Neural cell (in vitro differentiated cells): ENCODE results near the gene TRPM2. TPM values are rescaled to one million over a fixed set of nuclear protein-coding genes. Genes with fewer than 3 reads are reported as not detected.

Source experiments
- H2AFZ ChIP-seq: fragments of 200-600, 300-800 bp; sonication (generic), shearing (Covaris generic); 2 replicates; pipeline ENCODE4 v1.6.0; 2014; ENCODE audit warnings: low read depth, mild to moderate bottlenecking, antibody characterized with exemption, low read length, moderate library complexity
- H3F3A ChIP-seq: fragments of 200-600 bp; shearing (Covaris generic); 2 replicates; pipeline ENCODE4 v1.6.1; 2016; ENCODE audit warnings: mild to moderate bottlenecking, moderate library complexity, mixed read lengths, antibody characterized with exemption, low read length; ENCODE audit not compliant: insufficient read depth, poor library complexity, severe bottlenecking
- H3K27ac ChIP-seq: fragments of 200-600, 300-800 bp; sonication (generic), shearing (Covaris generic); 2 replicates; pipeline ENCODE4 v1.5.1; 2014; ENCODE audit warnings: mild to moderate bottlenecking, low read length, moderate library complexity
- H3K27me3 ChIP-seq: fragments of 300-800, 200-600 bp; sonication (generic), shearing (Covaris generic); 2 replicates; pipeline ENCODE4 v1.6.0; 2014; ENCODE audit warnings: mild to moderate bottlenecking, low read depth, low read length, moderate library complexity; ENCODE audit not compliant: insufficient read depth
- H3K36me3 ChIP-seq: fragments of 300-800, 200-600 bp; sonication (generic), shearing (Covaris generic); 2 replicates; pipeline ENCODE4 v1.5.1; 2014; ENCODE audit warnings: mild to moderate bottlenecking, antibody characterized with exemption, low read length, moderate library complexity; ENCODE audit not compliant: insufficient read depth
- H3K4me2 ChIP-seq: fragments of 300-800, 200-600 bp; sonication (generic), shearing (Covaris generic); 2 replicates; pipeline ENCODE4 v1.6.0; 2014; ENCODE audit warnings: mild to moderate bottlenecking, low read length
- H3K4me3 ChIP-seq: fragments of 300-800, 200-600 bp; sonication (generic), shearing (Covaris generic); 2 replicates; pipeline ENCODE4 v1.5.1; 2014; ENCODE audit warnings: mild to moderate bottlenecking, low read length, moderate library complexity
- H3K79me2 ChIP-seq: fragments of 200-600 bp; shearing (Covaris generic); replicated peaks from 2 replicates; pipeline ENCODE4 v1.6.0; 2014; ENCODE audit warnings: mild to moderate bottlenecking, low read length, moderate library complexity; ENCODE audit not compliant: insufficient read depth
- H3K9ac ChIP-seq: fragments of 300-800, 200-600 bp; sonication (generic), shearing (Covaris generic); 2 replicates; pipeline ENCODE4 v1.6.1; 2016; ENCODE audit warnings: mild to moderate bottlenecking, low read length, mixed read lengths
- H3K9me2 ChIP-seq: fragments of 200-600 bp; shearing (Covaris generic); 2 replicates; pipeline ENCODE4 v1.6.1; 2016; ENCODE audit warnings: mild to moderate bottlenecking, low read length, mixed read lengths; ENCODE audit not compliant: insufficient read depth
- H3K9me3 ChIP-seq: fragments of 200-600, 300-800 bp; sonication (generic), shearing (Covaris generic); 2 replicates; pipeline ENCODE4 v1.6.1; 2016; ENCODE audit warnings: mild to moderate bottlenecking, mixed run types, low read length, moderate library complexity, mixed read lengths
- H4K20me1 ChIP-seq: fragments of 200-600 bp; shearing (Covaris generic); 2 replicates; pipeline ENCODE4 v1.6.1; 2016; ENCODE audit warnings: mild to moderate bottlenecking, mixed run types; ENCODE audit not compliant: insufficient read depth
- EP300 ChIP-seq: fragments of 450-650 bp; conservative IDR thresholded peaks from 2 replicates; pipeline ENCODE4 v1.6.1; 2014; ENCODE audit warnings: antibody characterized with exemption, mild to moderate bottlenecking, moderate library complexity; ENCODE audit not compliant: poor library complexity, severe bottlenecking
- EZH2 ChIP-seq: fragments of 200-600, 300-800 bp; shearing (Covaris generic), sonication (generic); IDR thresholded peaks from 2 replicates; pipeline ENCODE4 v1.6.1; 2014; ENCODE audit warnings: antibody characterized with exemption, low read length, borderline replicate concordance, mild to moderate bottlenecking; ENCODE audit not compliant: insufficient read depth, poor library complexity, severe bottlenecking
- MXI1 ChIP-seq: fragments of 450-650 bp; conservative IDR thresholded peaks from 2 replicates; pipeline ENCODE4 v1.6.1; 2014; ENCODE audit warnings: antibody characterized with exemption, mild to moderate bottlenecking; ENCODE audit not compliant: poor library complexity, severe bottlenecking
- POLR2AphosphoS5 ChIP-seq: IDR thresholded peaks from 2 replicates; pipeline ENCODE4 v1.6.1; 2012
- RAD21 ChIP-seq: fragments of 450-650 bp; conservative IDR thresholded peaks from 2 replicates; pipeline ENCODE4 v1.6.1; 2014; ENCODE audit warnings: antibody characterized with exemption, mild to moderate bottlenecking, moderate library complexity
- SMC3 ChIP-seq: fragments of 450-650 bp; conservative IDR thresholded peaks from 2 replicates; pipeline ENCODE4 v1.6.1; 2014; ENCODE audit warnings: antibody characterized with exemption, mild to moderate bottlenecking, moderate library complexity; ENCODE audit not compliant: poor library complexity
- TAF1 ChIP-seq: IDR thresholded peaks from 2 replicates; pipeline ENCODE4 v1.6.1; 2012; ENCODE audit warnings: low read depth
- polyA plus RNA-seq: library from polyadenylated mRNA; depleted of rRNA; stranded (reverse); fragments of >200 nt; gene quantifications from 2 replicates; pipeline ENCODE4 v1.2.3, GENCODE V29; 2014
- TF ChIP-seq, protein P1 (sequence below): fragments of 450-650 bp; IDR thresholded peaks from 2 replicates; pipeline ENCODE4 v1.5.1; 2014; ENCODE audit warnings: antibody characterized with exemption, mild to moderate bottlenecking, moderate library complexity; ENCODE audit not compliant: poor library complexity, severe bottlenecking
- TF ChIP-seq, protein P2 (sequence below): IDR thresholded peaks from 2 replicates; pipeline ENCODE4 v1.6.1; 2012; ENCODE audit warnings: borderline replicate concordance

The TRPM2 gene
- polyA plus RNA-seq, 1 donor from 2014 or later: 0.14 TPM

DNA sequence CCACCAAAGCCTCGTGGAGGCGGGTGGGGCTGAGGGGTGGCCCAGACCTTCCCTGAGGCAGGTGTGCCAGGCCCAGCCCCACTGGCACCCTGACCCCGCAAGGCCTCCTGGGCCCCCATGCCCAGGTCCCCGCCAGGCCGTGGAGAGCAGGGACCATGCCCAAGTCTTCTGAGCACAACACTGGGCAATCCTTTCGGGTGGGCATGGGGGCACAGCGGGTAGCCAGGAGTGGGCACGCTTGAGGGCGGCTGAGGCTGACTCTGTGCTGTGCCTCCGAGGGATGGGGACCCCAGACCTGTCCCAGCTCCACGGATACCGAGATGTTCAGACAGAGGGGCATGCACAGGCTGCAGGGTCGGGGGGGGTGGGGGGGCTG is 27.2 kb upstream of the TRPM2 start:
- Histone ChIP-seq H3K4me2 (no peak overlapping the region), H3K4me3 (no peak overlapping the region), H2AFZ (no peak overlapping the region), H3K79me2 (no peaks in the 10 kb centered on the region), H3K9me3 (no peaks in the 10 kb centered on the region), H3K27ac (no peak overlapping the region), H3K9me2 (no peaks in the 10 kb centered on the region), H4K20me1 (no peaks in the 10 kb centered on the region), H3F3A (no peaks in the 10 kb centered on the region), H3K36me3 (no peaks in the 10 kb centered on the region), H3K9ac (no peak overlapping the region), H3K27me3 (no peaks in the 10 kb centered on the region)
- no peak for TF ChIP-seq POLR2AphosphoS5
- TF ChIP-seq, protein P1, sequence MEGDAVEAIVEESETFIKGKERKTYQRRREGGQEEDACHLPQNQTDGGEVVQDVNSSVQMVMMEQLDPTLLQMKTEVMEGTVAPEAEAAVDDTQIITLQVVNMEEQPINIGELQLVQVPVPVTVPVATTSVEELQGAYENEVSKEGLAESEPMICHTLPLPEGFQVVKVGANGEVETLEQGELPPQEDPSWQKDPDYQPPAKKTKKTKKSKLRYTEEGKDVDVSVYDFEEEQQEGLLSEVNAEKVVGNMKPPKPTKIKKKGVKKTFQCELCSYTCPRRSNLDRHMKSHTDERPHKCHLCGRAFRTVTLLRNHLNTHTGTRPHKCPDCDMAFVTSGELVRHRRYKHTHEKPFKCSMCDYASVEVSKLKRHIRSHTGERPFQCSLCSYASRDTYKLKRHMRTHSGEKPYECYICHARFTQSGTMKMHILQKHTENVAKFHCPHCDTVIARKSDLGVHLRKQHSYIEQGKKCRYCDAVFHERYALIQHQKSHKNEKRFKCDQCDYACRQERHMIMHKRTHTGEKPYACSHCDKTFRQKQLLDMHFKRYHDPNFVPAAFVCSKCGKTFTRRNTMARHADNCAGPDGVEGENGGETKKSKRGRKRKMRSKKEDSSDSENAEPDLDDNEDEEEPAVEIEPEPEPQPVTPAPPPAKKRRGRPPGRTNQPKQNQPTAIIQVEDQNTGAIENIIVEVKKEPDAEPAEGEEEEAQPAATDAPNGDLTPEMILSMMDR: no peak
- TF ChIP-seq SMC3: no peak
- TF ChIP-seq RAD21: no peak
- TF ChIP-seq MXI1: no peak
- TF ChIP-seq TAF1: no peak
- no peak for TF ChIP-seq EZH2

DNA sequence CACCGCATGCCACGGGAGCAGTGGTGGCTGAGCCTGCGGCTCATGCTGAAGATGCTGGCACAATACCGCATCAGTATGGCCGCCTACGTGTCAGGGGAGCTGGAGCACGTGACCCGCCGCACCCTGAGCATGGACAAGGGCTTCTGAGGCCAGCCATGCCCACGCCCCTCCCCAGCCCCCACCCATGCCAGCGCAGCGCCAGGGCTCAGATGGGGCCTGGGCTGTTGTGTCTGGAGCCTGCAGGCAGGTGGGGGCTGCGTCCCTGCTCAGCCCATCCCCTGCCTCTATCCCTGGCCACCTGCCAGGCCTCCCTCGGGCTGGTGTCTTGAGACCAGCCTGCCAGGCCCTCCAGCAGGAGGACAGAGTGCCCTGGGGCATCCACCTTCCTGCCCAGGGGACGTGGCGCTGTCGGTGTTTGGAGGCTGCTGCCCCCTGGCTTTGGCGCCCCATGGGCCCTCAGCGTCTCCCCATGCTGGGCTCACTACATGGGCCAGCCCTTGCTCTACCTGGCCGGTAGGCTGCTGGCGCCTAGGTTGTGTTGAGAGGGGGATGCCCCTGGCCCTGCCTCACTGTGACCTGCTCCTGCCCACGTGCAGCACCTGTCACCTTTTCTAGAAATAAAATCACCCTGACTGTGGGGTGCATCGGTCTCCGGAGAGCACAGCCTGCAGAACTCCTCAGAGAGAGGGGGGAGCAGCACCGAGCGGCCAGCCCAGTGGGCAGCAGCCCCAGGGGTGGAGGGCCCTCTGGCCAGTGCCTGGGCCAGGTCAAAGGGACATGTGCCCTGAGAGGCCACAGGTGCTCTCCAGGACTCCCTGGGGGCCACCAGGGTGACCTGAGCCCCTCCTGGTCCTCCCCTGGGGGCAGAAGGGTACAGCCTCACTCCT is 26.5 kb upstream of the TRPM2 start:
- no peak overlapping the region for H3K4me2 ChIP-seq
- H3K4me3 ChIP-seq: no peak overlapping the region
- no peaks in the 10 kb centered on the region for H3K36me3 ChIP-seq
- H2AFZ ChIP-seq: no peak overlapping the region
- no peaks in the 10 kb centered on the region for H3K27me3 ChIP-seq
- H4K20me1 ChIP-seq: no peaks in the 10 kb centered on the region
- TF ChIP-seq, protein P2, sequence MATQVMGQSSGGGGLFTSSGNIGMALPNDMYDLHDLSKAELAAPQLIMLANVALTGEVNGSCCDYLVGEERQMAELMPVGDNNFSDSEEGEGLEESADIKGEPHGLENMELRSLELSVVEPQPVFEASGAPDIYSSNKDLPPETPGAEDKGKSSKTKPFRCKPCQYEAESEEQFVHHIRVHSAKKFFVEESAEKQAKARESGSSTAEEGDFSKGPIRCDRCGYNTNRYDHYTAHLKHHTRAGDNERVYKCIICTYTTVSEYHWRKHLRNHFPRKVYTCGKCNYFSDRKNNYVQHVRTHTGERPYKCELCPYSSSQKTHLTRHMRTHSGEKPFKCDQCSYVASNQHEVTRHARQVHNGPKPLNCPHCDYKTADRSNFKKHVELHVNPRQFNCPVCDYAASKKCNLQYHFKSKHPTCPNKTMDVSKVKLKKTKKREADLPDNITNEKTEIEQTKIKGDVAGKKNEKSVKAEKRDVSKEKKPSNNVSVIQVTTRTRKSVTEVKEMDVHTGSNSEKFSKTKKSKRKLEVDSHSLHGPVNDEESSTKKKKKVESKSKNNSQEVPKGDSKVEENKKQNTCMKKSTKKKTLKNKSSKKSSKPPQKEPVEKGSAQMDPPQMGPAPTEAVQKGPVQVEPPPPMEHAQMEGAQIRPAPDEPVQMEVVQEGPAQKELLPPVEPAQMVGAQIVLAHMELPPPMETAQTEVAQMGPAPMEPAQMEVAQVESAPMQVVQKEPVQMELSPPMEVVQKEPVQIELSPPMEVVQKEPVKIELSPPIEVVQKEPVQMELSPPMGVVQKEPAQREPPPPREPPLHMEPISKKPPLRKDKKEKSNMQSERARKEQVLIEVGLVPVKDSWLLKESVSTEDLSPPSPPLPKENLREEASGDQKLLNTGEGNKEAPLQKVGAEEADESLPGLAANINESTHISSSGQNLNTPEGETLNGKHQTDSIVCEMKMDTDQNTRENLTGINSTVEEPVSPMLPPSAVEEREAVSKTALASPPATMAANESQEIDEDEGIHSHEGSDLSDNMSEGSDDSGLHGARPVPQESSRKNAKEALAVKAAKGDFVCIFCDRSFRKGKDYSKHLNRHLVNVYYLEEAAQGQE: no peak
- TF ChIP-seq, protein P1: no peak
- TF ChIP-seq RAD21 (no peak), EP300 (no peak), TAF1 (no peak)
- no peaks in the 10 kb centered on the region for H3F3A ChIP-seq
- H3K79me2 ChIP-seq: no peaks in the 10 kb centered on the region
- H3K27ac ChIP-seq: no peak overlapping the region
- no peaks in the 10 kb centered on the region for H3K9me3 ChIP-seq
- no peaks in the 10 kb centered on the region for H3K9me2 ChIP-seq
- H3K9ac ChIP-seq: no peak overlapping the region
